Left lobe of liver (tissue), 1 donor: ENCODE results near the gene CHSY3. TPM values are rescaled to one million over a fixed set of nuclear protein-coding genes. Genes with fewer than 3 reads are reported as not detected.

ENCODE experiments used
- total RNA-seq: library from RNA; stranded (reverse); gene quantifications from one replicate; pipeline ENCODE4 v1.2.1, GENCODE V29; 2021
- donor health status: DM: no; HTN: yes; CAD: no.

CHSY3 gene
- total RNA-seq, 1 donor from 2014 or later: 0.83 TPM

Other genes starting within 250 kb of the CHSY3 start
- not detected for gene MINAR2, start 156.4 kb upstream of the CHSY3 start, total RNA-seq